Measurements from ENCODE around the gene UBXN11.

GRCh38 chr1:26288311-26288941 is 18.0 kb downstream of the UBXN11 start:
- TF ChIP-seq CTCF (IDR thresholded peaks at IDR 0.05; ENCODE audit: insufficient read depth, low read length, poor library complexity, severe bottlenecking) (no peak), EZH2phosphoT487 (conservative IDR thresholded peaks at IDR 0.05; ENCODE audit: low read length) (no peak)
